Adrenal gland (tissue), 12 donors: ENCODE data around the gene ZGRF1. TPM values are rescaled to one million over a fixed set of nuclear protein-coding genes. Genes with fewer than 3 reads are reported as not detected.
"Not testable (repeated sequence)": the region's sequence is repeated elsewhere in the genome, so short reads cannot be mapped to it uniquely, and the experiment has no call there.

ENCODE experiments used
- DNase-seq, 7 donors: peaks; one replicate each; pipeline ENCODE4 v3.0.0-alpha.2; 2019 to 2020
- H3K27ac ChIP-seq, 5 donors: fragments of 200-600 bp; sonication (generic) in 4 of 5; 1 replicate in 3 of 5; 2 replicates in 2 of 5; pipeline versions ENCODE4 v1.5.1 to v1.8.0; 2016 to 2020; ENCODE audit warnings: mild to moderate bottlenecking in 1 of 5
- H3K27me3 ChIP-seq: fragments of 200-600 bp; 2 replicates; pipeline ENCODE4 v1.8.0; 2021
- H3K36me3 ChIP-seq, 2 donors: fragments of 200-600 bp; replicated peaks in 1 of 2; 1 replicate in 1 of 2; 2 replicates in 1 of 2; pipeline versions ENCODE4 v1.5.1 to v1.8.0; 2018 to 2022
- H3K4me1 ChIP-seq, 2 donors: fragments of 200-600 bp; replicated peaks in 1 of 2; 1 replicate in 1 of 2; 2 replicates in 1 of 2; pipeline versions ENCODE4 v1.5.1 to v1.8.0; 2018 to 2021
- H3K4me3 ChIP-seq, 4 donors: fragments of 200-600 bp; sonication (generic) in 3 of 4; one replicate each; pipeline ENCODE4 v1.5.1; 2016 to 2018
- H3K9me3 ChIP-seq, 3 donors: fragments of 200-600 bp; sonication (generic) in 1 of 3; replicated peaks in 1 of 3; 1 replicate in 2 of 3; 2 replicates in 1 of 3; pipeline versions ENCODE4 v1.5.1 to v1.8.0; 2016 to 2021
- CTCF ChIP-seq, 6 experiments: fragments of 450-650 bp in 4 of 6; fragments of 200-600 bp in 2 of 6; sonication (generic) in 1 of 6; IDR thresholded peaks; 1 replicate in 5 of 6; 2 replicates in 1 of 6; pipeline versions ENCODE4 v1.5.1 to v1.8.0; 2016 to 2021; ENCODE audit warnings: antibody characterized with exemption in 6 of 6, mild to moderate bottlenecking in 2 of 6, moderate library complexity in 1 of 6
- POLR2A ChIP-seq, 2 donors: fragments of 450-650 bp; IDR thresholded peaks; one replicate each; pipeline ENCODE4 v1.6.1; 2017; ENCODE audit warnings: antibody characterized with exemption in 2 of 2, mild to moderate bottlenecking in 2 of 2, moderate library complexity in 1 of 2
- whole genome bisulfite sequencing, 4 donors: extraction: QIAGEN DNeasy Blood & Tissue Kit in 2 of 4; methylation state at CpG; one replicate each; pipeline versions ENCODE4 v1.1.5 to v1.1.7; 2013 to 2017; 5-methylcytosine and 5-hydroxymethylcytosine counted together
- intact Hi-C, 2 donors: fragments of 100-400 bp; cut with DNase I; formaldehyde crosslinking; loops; one replicate each; pipeline versions ENCODE4 v1.14.1 to v1.15.0; 2022 to 2023
- polyA plus RNA-seq, 3 donors: library from polyadenylated mRNA; stranded (reverse); fragments of 200-250 nt in 2 of 3; fragments of 350-450 nt in 1 of 3; fragmentation: Illumina TruSeq in 1 of 3; extraction: RNeasy Lipid Tissue Mini Kit (QIAGEN cat#74804) in 1 of 3; gene quantifications; one replicate each; pipeline ENCODE4 v1.2.3, GENCODE V29; 2013 to 2014
- total RNA-seq, 9 donors: library from RNA; depleted of rRNA in 4 of 9; stranded (reverse); fragments of >200 nt in 4 of 9; fragments of 120-200 nt in 1 of 9; fragmentation: NEBNext Ultra II Directional in 1 of 9; extraction: Animal tissue kit (Norgen Biotek cat#: 25700) in 1 of 9; gene quantifications; one replicate each; pipeline versions ENCODE4 v1.1.0 to v1.2.4, GENCODE V29; 2013 to 2023
- donor health status: healthy with polysubstance abuse.
- donor health status: Bipolar disorder and iron deficiency.
- donor health status: DM: yes; HTN: yes; CAD: no.
- donor health status: DM: no; HTN: no; CAD: no.
- donor health status: DM: no; HTN: no; CAD: no.
- donor health status: DM: yes; HTN: yes; CAD: no.

The ZGRF1 gene
- total and polyA plus RNA-seq, 12 donors = 0.66 to 17.6 (median 2.8) TPM

DNA sequence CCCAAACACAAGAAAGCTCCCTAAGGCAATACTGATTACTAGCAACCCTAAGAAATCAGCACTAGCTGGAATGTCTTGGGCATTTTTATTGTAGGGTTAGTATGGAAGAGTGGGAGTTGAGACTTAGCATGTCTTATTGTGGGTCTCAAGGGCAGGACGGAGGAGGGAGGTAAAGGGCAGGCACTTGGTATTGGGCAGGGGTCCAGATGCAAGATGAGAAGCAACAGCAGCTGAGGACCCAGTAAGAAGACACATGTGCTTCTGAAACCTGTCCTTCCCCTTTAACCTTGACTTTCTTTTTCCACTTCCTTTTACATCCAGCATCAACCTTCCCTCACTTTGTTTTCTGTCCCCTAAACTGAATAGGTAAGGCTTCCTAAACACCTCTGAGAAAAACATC, 37.7 kb upstream of the ZGRF1 start:
- no peaks in the 10 kb centered on the region for H3K36me3 ChIP-seq
- 36 to 65% (median 51%) methylated on average over 1 of the region's 1 CpG for WGBS, 4 donors
- no peaks in the 10 kb centered on the region for H3K4me1 ChIP-seq
- H3K27me3 ChIP-seq = no peaks in the 10 kb centered on the region
- TF ChIP-seq POLR2A (IDR thresholded peaks at IDR 0.05) (no peak), CTCF (IDR thresholded peaks at IDR 0.05) (no peak)
- no peak for DNase-seq
- H3K27ac ChIP-seq = no peak overlapping the region
- no peaks in the 10 kb centered on the region for H3K9me3 ChIP-seq
- intact Hi-C loops = no loop called here
- H3K4me3 ChIP-seq = no peak overlapping the region

DNA sequence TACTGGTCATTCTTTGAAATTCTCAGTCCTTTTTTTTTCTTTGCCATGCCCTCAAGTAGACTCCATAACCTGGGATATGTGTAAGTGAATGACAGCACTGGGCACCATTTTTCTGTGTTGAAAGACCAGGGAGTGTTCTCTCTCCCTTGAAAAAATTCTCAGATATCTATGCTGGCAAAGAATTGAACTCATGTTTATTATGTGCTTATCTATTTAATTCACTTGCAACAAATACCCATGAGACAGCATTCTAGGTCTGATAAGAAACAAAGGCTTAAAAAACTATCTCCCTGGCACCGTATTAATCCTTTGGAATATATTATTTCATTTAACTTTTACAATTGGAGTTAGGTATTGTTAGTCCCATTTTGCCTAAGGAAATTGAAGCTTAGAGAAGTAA, 37.0 kb upstream of the ZGRF1 start:
- Histone ChIP-seq H3K27me3 (no peaks in the 10 kb centered on the region), H3K4me3 (no peak overlapping the region), H3K36me3 (no peaks in the 10 kb centered on the region), H3K27ac (peak overlapping the region in 1 of 5 donors; percentile 27), H3K9me3 (no peaks in the 10 kb centered on the region), H3K4me1 (no peaks in the 10 kb centered on the region)
- DNase-seq = no peak
- WGBS, 4 donors = 57 to 63% (median 58%) methylated on average over 1 of the region's 1 CpG
- intact Hi-C loops = no loop called here
- TF ChIP-seq POLR2A (IDR thresholded peaks at IDR 0.05) = no peak

- H3K36me3 ChIP-seq = no peaks in the 10 kb centered on the region
- intact Hi-C loops = no loop called here
- TF ChIP-seq CTCF (IDR thresholded peaks at IDR 0.05) (no peak), POLR2A (IDR thresholded peaks at IDR 0.05) (no peak)
These were observed 36.4 kb upstream of the ZGRF1 start for GRCh38 chr4:112673076-112673475.

GRCh38 chr4:112668131-112668530, 31.4 kb upstream of the ZGRF1 start:
- no peak for TF ChIP-seq POLR2A (IDR thresholded peaks at IDR 0.05)
- TF ChIP-seq CTCF (IDR thresholded peaks at IDR 0.05) = no peak
- Histone ChIP-seq H3K27me3 (no peaks in the 10 kb centered on the region), H3K4me1 (no peaks in the 10 kb centered on the region), H3K4me3 (no peak overlapping the region), H3K36me3 (no peaks in the 10 kb centered on the region), H3K9me3 (no peaks in the 10 kb centered on the region), H3K27ac (no peak overlapping the region)
- WGBS, 4 donors = 86 to 95% (median 93%) methylated on average over 3 of the region's 3 CpGs
- intact Hi-C loops = no loop called here
- DNase-seq = no peak

More at GRCh38 chr4:112673076-112673475, 36.4 kb upstream of the ZGRF1 start:
- peak overlapping the region in 1 of 5 donors; percentile 27 for H3K27ac ChIP-seq
- H3K27me3 ChIP-seq = no peaks in the 10 kb centered on the region
- H3K9me3 ChIP-seq = no peaks in the 10 kb centered on the region
- no peak for DNase-seq
- no peaks in the 10 kb centered on the region for H3K4me1 ChIP-seq
- no peak overlapping the region for H3K4me3 ChIP-seq

GRCh38 chr4:112664611-112665010, 27.9 kb upstream of the ZGRF1 start:
- Histone ChIP-seq H3K36me3 (no peaks in the 10 kb centered on the region), H3K27ac (no peak overlapping the region), H3K4me1 (no peaks in the 10 kb centered on the region), H3K4me3 (no peak overlapping the region), H3K27me3 (no peaks in the 10 kb centered on the region), H3K9me3 (no peaks in the 10 kb centered on the region)
- DNase-seq = no peak
- intact Hi-C loops = no loop called here
- no peak for TF ChIP-seq CTCF (IDR thresholded peaks at IDR 0.05)
- no peak for TF ChIP-seq POLR2A (IDR thresholded peaks at IDR 0.05)
- WGBS, 4 donors = 81 to 90% (median 89%) methylated on average over 2 of the region's 2 CpGs

GRCh38 chr4:112656115-112656514, 19.4 kb upstream of the ZGRF1 start:
- peaks cover 0 to 44% of the 10 kb centered on the region in 2 donors for H3K36me3 ChIP-seq

More at GRCh38 chr4:112656115-112656514, 19.4 kb upstream of the ZGRF1 start:
- H3K27me3 ChIP-seq, H3K4me1 ChIP-seq, H3K27ac ChIP-seq, intact Hi-C loops, H3K9me3 ChIP-seq, DNase-seq, H3K4me3 ChIP-seq: not testable (repeated sequence)
- 87 to 96% (median 92%) methylated on average over 5 of the region's 5 CpGs for WGBS, 4 donors
